Measurements from ENCODE around the gene ZNF205. TPM values are rescaled to one million over a fixed set of nuclear protein-coding genes. Genes with fewer than 3 reads are reported as not detected.

The ZNF205 gene
- total and polyA plus RNA-seq, 2 of the 8 experiments (the other 6 are each of a cell fraction or from before 2014, with no cell fraction given) = 19.1 to 19.9 TPM

- H2BK15ac ChIP-seq (ENCODE audit: low read length) = no peak overlapping the region
- H4K91ac ChIP-seq (replicated peaks; ENCODE audit: insufficient read length, low read length) = no peak overlapping the region
- H3K27ac ChIP-seq (ENCODE audit: low read depth, low read length) = no peak overlapping the region
- POLR2A ChIA-PET (ENCODE audit: partially characterized antibody) = interaction anchor here (0.9 to 3.9 kb wide), 2 partner anchors 8 to 14 kb away, joined by 3 to 20 read pairs; no protein-coding TSS in a partner anchor
- H2BK5ac ChIP-seq (ENCODE audit: low read depth, low read length) = no peak overlapping the region
- no peak overlapping the region for H4K8ac ChIP-seq (ENCODE audit: extremely low read depth, insufficient read depth, low read length)
- no peak overlapping the region for H3K4me3 ChIP-seq (ENCODE audit: extremely low read depth in 1 of 4, insufficient read depth in 2 of 4, low read depth in 3 of 4, low read length in 4 of 4)
- no peak overlapping the region for H3K4me2 ChIP-seq (ENCODE audit: insufficient read depth in 1 of 2, low read depth in 2 of 2, low read length in 2 of 2)
- 0 out of 2 replicates have a peak, but pooled peaks cover 2% of the 10 kb centered on the region for H3K23me2 ChIP-seq (ENCODE audit: low read depth, low read length)
- H2BK12ac ChIP-seq (ENCODE audit: low read depth, low read length) = no peak overlapping the region
- no peak overlapping the region for H2BK20ac ChIP-seq (ENCODE audit: low read length)
- H4K5ac ChIP-seq (ENCODE audit: insufficient read length, low read depth, low read length) = no peak overlapping the region
- H3K9me3 ChIP-seq (ENCODE audit: insufficient read depth in 2 of 2, low read depth in 1 of 2, low read length in 1 of 2) = no peaks in the 10 kb centered on the region
- H3K23ac ChIP-seq (ENCODE audit: insufficient read length) = no peak overlapping the region
- H3K4ac ChIP-seq (replicated peaks; ENCODE audit: insufficient read length, low read depth, low read length) = no peak overlapping the region
- H3K27me3 ChIP-seq (replicated peaks in 1 of 4; ENCODE audit: control insufficient read depth in 3 of 4, extremely low read depth in 1 of 4, insufficient read depth in 3 of 4, low read length in 3 of 4) = peaks cover 0 to 4% (median 2%) of the 10 kb centered on the region in 4 experiments; a peak in 3 of 7 replicates
- no peaks in the 10 kb centered on the region for H3K79me2 ChIP-seq (ENCODE audit: control insufficient read depth in 1 of 2, insufficient read depth in 2 of 2, low read length in 2 of 2)
- H3K9ac ChIP-seq (replicated peaks in 1 of 4; ENCODE audit: extremely low read depth in 1 of 4, low read depth in 3 of 4, low read length in 3 of 4) = no peak overlapping the region
- no peak overlapping the region for H3K56ac ChIP-seq (replicated peaks; ENCODE audit: insufficient read length, low read depth, low read length)
- H3K79me1 ChIP-seq (ENCODE audit: low read depth, low read length) = no peaks in the 10 kb centered on the region
- H3K36me3 ChIP-seq (ENCODE audit: control insufficient read depth in 2 of 4, insufficient read depth in 4 of 4, low read length in 3 of 4) = peaks cover 0 to 8% (median 3%) of the 10 kb centered on the region in 4 experiments; a peak in 4 of 8 replicates
- WGBS, 2 experiments (ENCODE audit: extremely low coverage in 1 of 2, insufficient coverage in 1 of 2, insufficient read length in 1 of 2, insufficient replicate concordance in 2 of 2, low coverage in 1 of 2, low lambda C conversion rate in 2 of 2, missing lambda C conversion rate in 1 of 2) = 84% methylated on average over 13 of the region's 13 CpGs; no CpG with 5 or more reads in 1 of the 2 experiments
- H3K4me1 ChIP-seq (replicated peaks in 1 of 4; ENCODE audit: control insufficient read depth in 3 of 4, insufficient read depth in 4 of 4, low read length in 3 of 4) = no peaks in the 10 kb centered on the region
- no peak overlapping the region for H3K14ac ChIP-seq (ENCODE audit: insufficient read length)
- CTCF ChIA-PET (ENCODE audit: partially characterized antibody) = interaction anchor here (1.2 to 10.9 kb wide), 2 partner anchors 11 to 135 kb away, joined by 3 to 174 read pairs; partner anchors contain the start of gene ZNF213
- DNase-seq (ENCODE audit: low read depth in 1 of 2, low spot score in 2 of 2) (no peak), FAIRE-seq (no peak)
- H3K18ac ChIP-seq (ENCODE audit: extremely low read depth, low read length) = no peak overlapping the region
- peaks cover 0 to 7% of the 10 kb centered on the region in 2 experiments for H4K20me1 ChIP-seq (replicated peaks in 1 of 2; ENCODE audit: control insufficient read depth in 1 of 2, insufficient read depth in 2 of 2, low read length in 2 of 2)
- no peak overlapping the region for H2AFZ ChIP-seq (ENCODE audit: low read length)
- no peak overlapping the region for H2AK5ac ChIP-seq (ENCODE audit: low read depth, low read length)
- no peak overlapping the region for H2BK120ac ChIP-seq (replicated peaks; ENCODE audit: low read depth, low read length)
- TF ChIP-seq MAFK (IDR thresholded peaks at IDR 0.05; ENCODE audit: low read depth, low read length) (no peak), ZNF274 (IDR thresholded peaks at IDR 0.05; ENCODE audit: borderline replicate concordance, extremely low read depth, low read length) (no peak), BACH1 (IDR thresholded peaks at IDR 0.05; ENCODE audit: low read length) (no peak), POLR2A (IDR thresholded peaks at IDR 0.05; ENCODE audit: control extremely low read depth in 1 of 2, low read depth in 2 of 2, low read length in 2 of 2) (no peak), GABPA (IDR thresholded peaks at IDR 0.05; ENCODE audit: borderline replicate concordance, insufficient read depth, low read length) (no peak), FOSL1 (IDR thresholded peaks at IDR 0.05; ENCODE audit: insufficient read depth, low read depth, low read length) (no peak), CREB1 (IDR thresholded peaks at IDR 0.05) (no peak)
Measured at GRCh38 chr16:3142770-3143169, 30.4 kb downstream of the ZNF205 start.

Measured in H1 (cell line).